WTC11 (cell line): Measurements from ENCODE around the gene XIST. TPM values are rescaled to one million over a fixed set of nuclear protein-coding genes. Genes with fewer than 3 reads are reported as not detected.

Source experiments
- ATAC-seq: fragments of 200-7000 bp; cut with Tn5 transposase; 2 replicates; pipeline ENCODE4 v1.10.0; 2021; ENCODE audit warnings: mild to moderate bottlenecking, moderate library complexity
- CTCF ChIA-PET: fragments of 300-600 bp; sonication (Branson Sonifier 250); formaldehyde crosslinking; loops from one replicate; lab custom pipeline; 2021; ENCODE audit warnings: antibody characterized with exemption; lab: Charles Lee
- POLR2A ChIA-PET: fragments of 350-600 bp; sonication (Branson Sonifier 250); formaldehyde crosslinking; loops from one replicate; lab custom pipeline; 2021; ENCODE audit warnings: antibody characterized with exemption; lab: Charles Lee
- DNase-seq: peaks from one replicate; pipeline ENCODE4 v3.0.0; 2021; ENCODE audit warnings: low spot score
- H3K27ac Mint-ChIP-seq: 2 replicates; pipeline ENCODE4 v1.8.0; 2021; ENCODE audit warnings: mixed read lengths
- H3K27me3 Mint-ChIP-seq: 2 replicates; pipeline ENCODE4 v1.8.0; 2021; ENCODE audit warnings: low read depth, mild to moderate bottlenecking, moderate library complexity, mixed read lengths
- H3K36me3 Mint-ChIP-seq: 2 replicates; pipeline ENCODE4 v1.8.0; 2021; ENCODE audit warnings: mixed read lengths
- H3K4me1 Mint-ChIP-seq: 2 replicates; pipeline ENCODE4 v1.8.0; 2022; ENCODE audit warnings: mixed read lengths
- H3K4me3 Mint-ChIP-seq: 2 replicates; pipeline ENCODE4 v1.8.0; 2021; ENCODE audit warnings: mild to moderate bottlenecking, moderate library complexity, mixed read lengths
- H3K9me3 Mint-ChIP-seq: 2 replicates; pipeline ENCODE4 v1.8.0; 2021; ENCODE audit warnings: mixed read lengths
- CREM ChIP-seq: sonication (generic); formaldehyde crosslinking; IDR thresholded peaks from 2 replicates; pipeline ENCODE4 v1.8.1; 2022; ENCODE audit warnings: mild to moderate bottlenecking, missing genetic modification reagents, moderate library complexity
- GTF2I ChIP-seq: fragments of 250-450 bp; sonication (Bioruptor Pico); conservative IDR thresholded peaks from 2 replicates; pipeline ENCODE4 v1.4.0; 2021; ENCODE audit warnings: mild to moderate bottlenecking
- HMGA2 ChIP-seq: fragments of 250-450 bp; sonication (Bioruptor Pico); IDR thresholded peaks from 2 replicates; pipeline ENCODE4 v1.4.0; 2021; ENCODE audit warnings: mild to moderate bottlenecking, moderate library complexity
- IRF2 ChIP-seq: sonication (generic); formaldehyde crosslinking; IDR thresholded peaks from 2 replicates; pipeline ENCODE4 v1.8.0; 2022; ENCODE audit warnings: low read depth, missing genetic modification reagents, borderline replicate concordance
- JAZF1 ChIP-seq: fragments of 250-450 bp; sonication (Bioruptor Pico); IDR thresholded peaks from 2 replicates; pipeline ENCODE4 v1.9.0; 2021; ENCODE audit warnings: moderate library complexity, mild to moderate bottlenecking, inconsistent platforms
- KAT7 ChIP-seq: sonication (generic); formaldehyde crosslinking; IDR thresholded peaks from 2 replicates; pipeline ENCODE4 v1.8.1; 2023; ENCODE audit warnings: missing genetic modification reagents, mild to moderate bottlenecking, borderline replicate concordance
- NR3C1 ChIP-seq: sonication (generic); formaldehyde crosslinking; conservative IDR thresholded peaks from 2 replicates; pipeline ENCODE4 v1.8.1; 2023; ENCODE audit warnings: low read depth, mild to moderate bottlenecking, missing genetic modification reagents
- SMAD4 ChIP-seq: sonication (generic); formaldehyde crosslinking; IDR thresholded peaks from 2 replicates; pipeline ENCODE4 v1.8.0; 2022; ENCODE audit warnings: mild to moderate bottlenecking, missing genetic modification reagents
- SP1 ChIP-seq: sonication (generic); formaldehyde crosslinking; conservative IDR thresholded peaks from 2 replicates; pipeline ENCODE4 v1.8.1; 2022; ENCODE audit warnings: missing genetic modification reagents
- ZNF263 ChIP-seq: sonication (generic); formaldehyde crosslinking; IDR thresholded peaks from 2 replicates; pipeline ENCODE4 v1.8.1; 2022; ENCODE audit warnings: low read depth, mild to moderate bottlenecking, moderate library complexity, missing genetic modification reagents
- ZNF671 ChIP-seq: fragments of 250-450 bp; sonication (Bioruptor Pico); IDR thresholded peaks from 2 replicates; pipeline ENCODE4 v1.8.0; 2021; ENCODE audit warnings: mild to moderate bottlenecking
- total RNA-seq: library from RNA; stranded (reverse); gene quantifications from 3 replicates; pipeline ENCODE4 v1.2.3, GENCODE V29; 2021
- TF ChIP-seq, protein P1 (sequence below): sonication (generic); formaldehyde crosslinking; IDR thresholded peaks from 2 replicates; pipeline ENCODE4 v1.8.1; 2022; ENCODE audit warnings: low read depth, mild to moderate bottlenecking, moderate library complexity, missing genetic modification reagents, borderline replicate concordance
- TF ChIP-seq, protein P2 (sequence below): sonication (generic); formaldehyde crosslinking; IDR thresholded peaks from 2 replicates; pipeline ENCODE4 v1.8.0; 2022; ENCODE audit warnings: missing genetic modification reagents
- TF ChIP-seq, protein P3 (sequence below): sonication (generic); formaldehyde crosslinking; IDR thresholded peaks from 2 replicates; pipeline ENCODE4 v1.8.1; 2022; ENCODE audit warnings: mild to moderate bottlenecking, missing genetic modification reagents, moderate library complexity, borderline replicate concordance
- TF ChIP-seq, protein P4 (sequence below): sonication (generic); formaldehyde crosslinking; IDR thresholded peaks from 2 replicates; pipeline ENCODE4 v1.8.0; 2023; ENCODE audit warnings: mild to moderate bottlenecking, missing genetic modification reagents
- TF ChIP-seq, protein P5 (sequence below): sonication (generic); formaldehyde crosslinking; IDR thresholded peaks from 2 replicates; pipeline ENCODE4 v1.8.1; 2023; ENCODE audit warnings: mild to moderate bottlenecking, missing genetic modification reagents
- TF ChIP-seq, protein P6 (sequence below): sonication (generic); formaldehyde crosslinking; IDR thresholded peaks from 2 replicates; pipeline ENCODE4 v1.8.0; 2023; ENCODE audit warnings: missing genetic modification reagents
- TF ChIP-seq, protein P7 (sequence below): sonication (generic); formaldehyde crosslinking; IDR thresholded peaks from 2 replicates; pipeline ENCODE4 v1.8.1; 2022; ENCODE audit warnings: mild to moderate bottlenecking, moderate library complexity, missing genetic modification reagents

Gene XIST
- total RNA-seq, 1 experiment from 2014 or later: 0.77 TPM

DNA sequence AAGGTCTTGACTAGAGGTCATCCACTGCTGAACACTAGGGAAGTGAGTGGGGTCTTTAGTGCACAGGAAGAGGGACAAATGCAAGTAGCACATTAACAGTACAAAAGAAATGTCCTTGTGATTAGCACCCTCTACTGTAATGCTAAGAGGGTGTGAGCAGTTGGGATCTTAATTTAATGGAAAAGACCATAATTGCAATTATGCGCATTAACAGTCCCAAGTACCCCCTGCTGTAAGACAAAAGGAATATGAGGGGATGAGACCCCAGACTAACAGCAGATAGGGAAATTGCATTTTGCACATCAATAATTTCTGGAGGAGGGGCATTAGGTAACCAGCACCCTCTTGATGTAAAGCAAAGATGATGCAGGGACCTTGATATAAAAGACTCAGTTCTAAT, 4.5 kb downstream of the XIST start (continued):
- TF ChIP-seq, protein P1, sequence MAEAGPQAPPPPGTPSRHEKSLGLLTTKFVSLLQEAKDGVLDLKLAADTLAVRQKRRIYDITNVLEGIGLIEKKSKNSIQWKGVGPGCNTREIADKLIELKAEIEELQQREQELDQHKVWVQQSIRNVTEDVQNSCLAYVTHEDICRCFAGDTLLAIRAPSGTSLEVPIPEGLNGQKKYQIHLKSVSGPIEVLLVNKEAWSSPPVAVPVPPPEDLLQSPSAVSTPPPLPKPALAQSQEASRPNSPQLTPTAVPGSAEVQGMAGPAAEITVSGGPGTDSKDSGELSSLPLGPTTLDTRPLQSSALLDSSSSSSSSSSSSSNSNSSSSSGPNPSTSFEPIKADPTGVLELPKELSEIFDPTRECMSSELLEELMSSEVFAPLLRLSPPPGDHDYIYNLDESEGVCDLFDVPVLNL (CRISPR knock-in tag): no peak
- TF ChIP-seq NR3C1 (CRISPR knock-in tag): no peak
- TF ChIP-seq, protein P2, sequence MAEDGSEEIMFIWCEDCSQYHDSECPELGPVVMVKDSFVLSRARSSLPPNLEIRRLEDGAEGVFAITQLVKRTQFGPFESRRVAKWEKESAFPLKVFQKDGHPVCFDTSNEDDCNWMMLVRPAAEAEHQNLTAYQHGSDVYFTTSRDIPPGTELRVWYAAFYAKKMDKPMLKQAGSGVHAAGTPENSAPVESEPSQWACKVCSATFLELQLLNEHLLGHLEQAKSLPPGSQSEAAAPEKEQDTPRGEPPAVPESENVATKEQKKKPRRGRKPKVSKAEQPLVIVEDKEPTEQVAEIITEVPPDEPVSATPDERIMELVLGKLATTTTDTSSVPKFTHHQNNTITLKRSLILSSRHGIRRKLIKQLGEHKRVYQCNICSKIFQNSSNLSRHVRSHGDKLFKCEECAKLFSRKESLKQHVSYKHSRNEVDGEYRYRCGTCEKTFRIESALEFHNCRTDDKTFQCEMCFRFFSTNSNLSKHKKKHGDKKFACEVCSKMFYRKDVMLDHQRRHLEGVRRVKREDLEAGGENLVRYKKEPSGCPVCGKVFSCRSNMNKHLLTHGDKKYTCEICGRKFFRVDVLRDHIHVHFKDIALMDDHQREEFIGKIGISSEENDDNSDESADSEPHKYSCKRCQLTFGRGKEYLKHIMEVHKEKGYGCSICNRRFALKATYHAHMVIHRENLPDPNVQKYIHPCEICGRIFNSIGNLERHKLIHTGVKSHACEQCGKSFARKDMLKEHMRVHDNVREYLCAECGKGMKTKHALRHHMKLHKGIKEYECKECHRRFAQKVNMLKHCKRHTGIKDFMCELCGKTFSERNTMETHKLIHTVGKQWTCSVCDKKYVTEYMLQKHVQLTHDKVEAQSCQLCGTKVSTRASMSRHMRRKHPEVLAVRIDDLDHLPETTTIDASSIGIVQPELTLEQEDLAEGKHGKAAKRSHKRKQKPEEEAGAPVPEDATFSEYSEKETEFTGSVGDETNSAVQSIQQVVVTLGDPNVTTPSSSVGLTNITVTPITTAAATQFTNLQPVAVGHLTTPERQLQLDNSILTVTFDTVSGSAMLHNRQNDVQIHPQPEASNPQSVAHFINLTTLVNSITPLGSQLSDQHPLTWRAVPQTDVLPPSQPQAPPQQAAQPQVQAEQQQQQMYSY (CRISPR knock-in tag): no peak
- TF ChIP-seq, protein P3, sequence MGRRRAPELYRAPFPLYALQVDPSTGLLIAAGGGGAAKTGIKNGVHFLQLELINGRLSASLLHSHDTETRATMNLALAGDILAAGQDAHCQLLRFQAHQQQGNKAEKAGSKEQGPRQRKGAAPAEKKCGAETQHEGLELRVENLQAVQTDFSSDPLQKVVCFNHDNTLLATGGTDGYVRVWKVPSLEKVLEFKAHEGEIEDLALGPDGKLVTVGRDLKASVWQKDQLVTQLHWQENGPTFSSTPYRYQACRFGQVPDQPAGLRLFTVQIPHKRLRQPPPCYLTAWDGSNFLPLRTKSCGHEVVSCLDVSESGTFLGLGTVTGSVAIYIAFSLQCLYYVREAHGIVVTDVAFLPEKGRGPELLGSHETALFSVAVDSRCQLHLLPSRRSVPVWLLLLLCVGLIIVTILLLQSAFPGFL: no peak

DNA sequence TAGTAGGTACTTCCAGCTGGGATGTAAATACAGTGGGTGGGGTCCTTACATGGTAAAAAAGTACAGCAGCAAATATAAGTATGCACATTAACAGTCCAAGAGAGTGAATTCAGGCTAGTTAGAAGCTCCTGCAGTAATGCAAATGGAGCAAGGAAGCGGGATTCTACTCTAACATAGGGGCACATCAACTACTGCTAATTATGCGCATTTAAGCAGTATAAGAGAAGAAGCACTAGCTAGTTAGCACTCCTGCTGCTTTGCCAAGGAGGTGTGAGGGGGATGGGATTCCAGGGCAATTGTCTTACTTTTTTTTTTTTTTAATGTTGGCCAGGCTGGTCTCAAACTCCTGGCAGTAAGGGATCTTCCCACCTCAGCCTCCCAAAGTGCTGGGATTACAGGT, 5.4 kb downstream of the XIST start:
- POLR2A ChIA-PET: interaction anchor here (0.6 kb wide), 1 partner anchor 446 kb away, joined by 4 read pairs; no protein-coding TSS in a partner anchor
- no peak; the same call in 1 of the 2 replicates for ATAC-seq
- CTCF ChIA-PET: interaction anchor here (0.9 kb wide), 1 partner anchor 558 kb away, joined by 3 read pairs; no protein-coding TSS in a partner anchor
- DNase-seq: peak; percentile 14
- Mint-ChIP-seq H3K4me3 (no peak overlapping the region), H3K4me1 (peaks cover 33% of the 10 kb centered on the region)
- TF ChIP-seq, protein P4, sequence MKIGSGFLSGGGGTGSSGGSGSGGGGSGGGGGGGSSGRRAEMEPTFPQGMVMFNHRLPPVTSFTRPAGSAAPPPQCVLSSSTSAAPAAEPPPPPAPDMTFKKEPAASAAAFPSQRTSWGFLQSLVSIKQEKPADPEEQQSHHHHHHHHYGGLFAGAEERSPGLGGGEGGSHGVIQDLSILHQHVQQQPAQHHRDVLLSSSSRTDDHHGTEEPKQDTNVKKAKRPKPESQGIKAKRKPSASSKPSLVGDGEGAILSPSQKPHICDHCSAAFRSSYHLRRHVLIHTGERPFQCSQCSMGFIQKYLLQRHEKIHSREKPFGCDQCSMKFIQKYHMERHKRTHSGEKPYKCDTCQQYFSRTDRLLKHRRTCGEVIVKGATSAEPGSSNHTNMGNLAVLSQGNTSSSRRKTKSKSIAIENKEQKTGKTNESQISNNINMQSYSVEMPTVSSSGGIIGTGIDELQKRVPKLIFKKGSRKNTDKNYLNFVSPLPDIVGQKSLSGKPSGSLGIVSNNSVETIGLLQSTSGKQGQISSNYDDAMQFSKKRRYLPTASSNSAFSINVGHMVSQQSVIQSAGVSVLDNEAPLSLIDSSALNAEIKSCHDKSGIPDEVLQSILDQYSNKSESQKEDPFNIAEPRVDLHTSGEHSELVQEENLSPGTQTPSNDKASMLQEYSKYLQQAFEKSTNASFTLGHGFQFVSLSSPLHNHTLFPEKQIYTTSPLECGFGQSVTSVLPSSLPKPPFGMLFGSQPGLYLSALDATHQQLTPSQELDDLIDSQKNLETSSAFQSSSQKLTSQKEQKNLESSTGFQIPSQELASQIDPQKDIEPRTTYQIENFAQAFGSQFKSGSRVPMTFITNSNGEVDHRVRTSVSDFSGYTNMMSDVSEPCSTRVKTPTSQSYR (CRISPR knock-in tag): peak; percentile 57; the same call in 1 of the 2 replicates
- no peak for TF ChIP-seq ZNF671 (CRISPR knock-in tag)
- TF ChIP-seq, all 79 proteins: peak for 1
- peaks cover 30% of the 10 kb centered on the region for H3K9me3 Mint-ChIP-seq
- no peak overlapping the region for H3K27ac Mint-ChIP-seq
- peaks cover 22% of the 10 kb centered on the region for H3K36me3 Mint-ChIP-seq
- H3K27me3 Mint-ChIP-seq: peaks cover 7% of the 10 kb centered on the region; the same call in 1 of the 2 replicates

DNA sequence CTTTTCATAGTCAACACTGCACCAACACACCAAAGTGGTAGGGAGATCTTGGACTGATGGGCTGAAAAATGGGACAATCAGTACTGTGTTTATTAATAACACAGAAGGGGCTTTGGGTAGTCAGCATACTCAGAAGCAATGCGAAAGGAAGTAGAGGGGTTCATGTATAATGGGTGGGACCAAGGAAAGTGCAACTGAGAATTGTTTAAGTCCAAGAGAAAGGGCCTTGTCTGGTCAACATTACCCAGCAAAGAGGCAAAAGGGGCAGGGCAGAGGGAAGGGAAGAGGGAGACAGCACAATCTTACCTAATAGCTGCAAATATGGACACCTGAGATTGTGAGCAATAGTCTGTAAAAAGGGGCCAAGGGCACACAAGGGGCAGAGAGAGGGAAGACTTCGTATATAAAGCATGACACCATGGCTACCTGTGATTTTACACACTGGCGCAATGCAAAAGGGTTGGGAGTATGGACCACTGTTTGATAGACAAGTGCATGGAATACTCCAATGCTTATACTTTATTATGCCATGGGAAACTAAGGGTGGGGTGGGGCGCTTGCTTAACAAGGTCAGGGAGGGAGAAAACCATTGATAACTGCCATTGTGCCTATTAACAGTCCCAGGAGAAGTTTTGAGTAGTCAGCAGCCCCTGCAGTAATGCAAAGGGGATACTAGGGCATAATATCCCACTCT, 9.8 kb downstream of the XIST start:
- 0 out of 2 replicates have a peak, but pooled peaks cover 4% of the 10 kb centered on the region for H3K36me3 Mint-ChIP-seq
- ATAC-seq (no peak), DNase-seq (no peak)
- H3K4me3 Mint-ChIP-seq: no peak overlapping the region
- peaks cover 10% of the 10 kb centered on the region for H3K9me3 Mint-ChIP-seq
- H3K27ac Mint-ChIP-seq: no peak overlapping the region
- ChIA-PET POLR2A (no interaction called here), CTCF (no interaction called here)
- H3K4me1 Mint-ChIP-seq: peaks cover 15% of the 10 kb centered on the region
- H3K27me3 Mint-ChIP-seq: peaks cover 5% of the 10 kb centered on the region; the same call in 1 of the 2 replicates
- no peak for TF ChIP-seq IRF2
- TF ChIP-seq JAZF1 (CRISPR knock-in tag): no peak
- TF ChIP-seq GTF2I (CRISPR knock-in tag): no peak
- no peak for TF ChIP-seq ZNF263 (CRISPR knock-in tag)
- TF ChIP-seq, protein P3: no peak
- no peak for TF ChIP-seq HMGA2 (CRISPR knock-in tag)
- no peak for TF ChIP-seq SMAD4 (CRISPR knock-in tag)
- TF ChIP-seq KAT7 (CRISPR knock-in tag): no peak
- no peak for TF ChIP-seq CREM (CRISPR knock-in tag)
- TF ChIP-seq, protein P5, sequence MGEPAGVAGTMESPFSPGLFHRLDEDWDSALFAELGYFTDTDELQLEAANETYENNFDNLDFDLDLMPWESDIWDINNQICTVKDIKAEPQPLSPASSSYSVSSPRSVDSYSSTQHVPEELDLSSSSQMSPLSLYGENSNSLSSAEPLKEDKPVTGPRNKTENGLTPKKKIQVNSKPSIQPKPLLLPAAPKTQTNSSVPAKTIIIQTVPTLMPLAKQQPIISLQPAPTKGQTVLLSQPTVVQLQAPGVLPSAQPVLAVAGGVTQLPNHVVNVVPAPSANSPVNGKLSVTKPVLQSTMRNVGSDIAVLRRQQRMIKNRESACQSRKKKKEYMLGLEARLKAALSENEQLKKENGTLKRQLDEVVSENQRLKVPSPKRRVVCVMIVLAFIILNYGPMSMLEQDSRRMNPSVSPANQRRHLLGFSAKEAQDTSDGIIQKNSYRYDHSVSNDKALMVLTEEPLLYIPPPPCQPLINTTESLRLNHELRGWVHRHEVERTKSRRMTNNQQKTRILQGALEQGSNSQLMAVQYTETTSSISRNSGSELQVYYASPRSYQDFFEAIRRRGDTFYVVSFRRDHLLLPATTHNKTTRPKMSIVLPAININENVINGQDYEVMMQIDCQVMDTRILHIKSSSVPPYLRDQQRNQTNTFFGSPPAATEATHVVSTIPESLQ (CRISPR knock-in tag): no peak
- no peak for TF ChIP-seq SP1 (CRISPR knock-in tag)
- TF ChIP-seq, protein P6, sequence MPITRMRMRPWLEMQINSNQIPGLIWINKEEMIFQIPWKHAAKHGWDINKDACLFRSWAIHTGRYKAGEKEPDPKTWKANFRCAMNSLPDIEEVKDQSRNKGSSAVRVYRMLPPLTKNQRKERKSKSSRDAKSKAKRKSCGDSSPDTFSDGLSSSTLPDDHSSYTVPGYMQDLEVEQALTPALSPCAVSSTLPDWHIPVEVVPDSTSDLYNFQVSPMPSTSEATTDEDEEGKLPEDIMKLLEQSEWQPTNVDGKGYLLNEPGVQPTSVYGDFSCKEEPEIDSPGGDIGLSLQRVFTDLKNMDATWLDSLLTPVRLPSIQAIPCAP (CRISPR knock-in tag): no peak
- TF ChIP-seq, protein P7, sequence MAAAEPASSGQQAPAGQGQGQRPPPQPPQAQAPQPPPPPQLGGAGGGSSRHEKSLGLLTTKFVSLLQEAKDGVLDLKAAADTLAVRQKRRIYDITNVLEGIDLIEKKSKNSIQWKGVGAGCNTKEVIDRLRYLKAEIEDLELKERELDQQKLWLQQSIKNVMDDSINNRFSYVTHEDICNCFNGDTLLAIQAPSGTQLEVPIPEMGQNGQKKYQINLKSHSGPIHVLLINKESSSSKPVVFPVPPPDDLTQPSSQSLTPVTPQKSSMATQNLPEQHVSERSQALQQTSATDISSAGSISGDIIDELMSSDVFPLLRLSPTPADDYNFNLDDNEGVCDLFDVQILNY: no peak
